ENCODE results near the gene DLG2.

DNA sequence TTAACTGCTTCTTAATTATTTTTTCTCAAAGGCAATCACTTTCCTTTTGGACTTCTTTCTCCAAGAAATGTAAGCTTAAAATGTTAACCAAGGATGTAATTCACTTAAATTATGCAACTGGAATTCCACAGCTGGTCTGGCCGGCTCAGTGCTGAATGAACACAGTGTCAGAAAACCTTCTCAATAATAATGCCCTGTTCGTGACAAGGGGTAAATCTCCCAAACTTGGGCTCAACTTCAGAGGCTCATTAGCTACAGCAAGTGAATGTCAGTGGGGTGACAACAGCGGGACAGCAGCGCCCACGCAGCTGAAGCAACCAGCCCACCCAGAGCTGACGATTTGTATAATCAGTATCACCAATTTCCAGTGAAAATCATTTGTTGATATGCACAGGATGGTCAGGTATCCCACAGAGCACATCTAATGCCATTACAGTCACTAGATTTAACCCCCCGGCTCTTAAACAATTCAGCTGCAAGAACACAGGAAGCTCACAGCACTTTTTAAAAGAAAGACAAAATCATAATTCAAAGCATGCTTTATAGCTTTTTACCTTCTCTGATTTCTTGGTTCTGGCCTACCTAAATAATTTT is 704.8 kb downstream of the DLG2 start:
- TF ChIP-seq, protein P1, sequence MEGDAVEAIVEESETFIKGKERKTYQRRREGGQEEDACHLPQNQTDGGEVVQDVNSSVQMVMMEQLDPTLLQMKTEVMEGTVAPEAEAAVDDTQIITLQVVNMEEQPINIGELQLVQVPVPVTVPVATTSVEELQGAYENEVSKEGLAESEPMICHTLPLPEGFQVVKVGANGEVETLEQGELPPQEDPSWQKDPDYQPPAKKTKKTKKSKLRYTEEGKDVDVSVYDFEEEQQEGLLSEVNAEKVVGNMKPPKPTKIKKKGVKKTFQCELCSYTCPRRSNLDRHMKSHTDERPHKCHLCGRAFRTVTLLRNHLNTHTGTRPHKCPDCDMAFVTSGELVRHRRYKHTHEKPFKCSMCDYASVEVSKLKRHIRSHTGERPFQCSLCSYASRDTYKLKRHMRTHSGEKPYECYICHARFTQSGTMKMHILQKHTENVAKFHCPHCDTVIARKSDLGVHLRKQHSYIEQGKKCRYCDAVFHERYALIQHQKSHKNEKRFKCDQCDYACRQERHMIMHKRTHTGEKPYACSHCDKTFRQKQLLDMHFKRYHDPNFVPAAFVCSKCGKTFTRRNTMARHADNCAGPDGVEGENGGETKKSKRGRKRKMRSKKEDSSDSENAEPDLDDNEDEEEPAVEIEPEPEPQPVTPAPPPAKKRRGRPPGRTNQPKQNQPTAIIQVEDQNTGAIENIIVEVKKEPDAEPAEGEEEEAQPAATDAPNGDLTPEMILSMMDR (IDR thresholded peaks at IDR 0.05) = no peak
- no peak for TF ChIP-seq POLR2A (IDR thresholded peaks at IDR 0.05)
